GM12892 (cell line): ENCODE data around the gene C4BPA.

Source experiments
- POLR2A ChIP-seq: IDR thresholded peaks from 2 replicates; pipeline ENCODE4 v1.6.1; 2011; ENCODE audit warnings: low read depth, low read length, control low read depth
- POLR2AphosphoS5 ChIP-seq: IDR thresholded peaks from 2 replicates; pipeline ENCODE4 v1.6.1; 2011; ENCODE audit warnings: low read depth, low read length, control low read depth

DNA sequence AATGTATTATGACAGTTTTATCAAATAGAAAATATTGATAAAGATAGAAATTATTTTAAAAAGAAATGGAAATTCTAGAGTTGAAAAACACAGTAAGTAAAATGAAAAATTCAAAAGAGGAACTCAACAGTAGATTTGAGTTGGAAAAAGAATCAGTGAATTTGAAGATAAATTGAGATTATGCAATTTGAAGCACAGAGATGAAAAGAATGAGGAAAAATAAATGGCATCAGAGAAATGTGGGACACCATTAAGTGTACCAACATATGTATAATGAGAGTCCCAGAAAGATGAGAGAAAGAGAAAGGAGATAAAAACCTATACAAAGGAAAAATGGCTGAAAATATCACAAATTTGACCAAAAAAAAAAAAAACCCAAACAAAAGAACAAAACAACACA lies 25.0 kb downstream of the C4BPA start:
- TF ChIP-seq POLR2AphosphoS5 (no peak), POLR2A (no peak)
